NCI-H510A (cell line): Measurements from ENCODE around the gene RWDD3.

Source experiments
- DNase-seq: peaks from one replicate; lab custom pipeline; 2025; lab: John Stamatoyannopoulos, UW

Gene RWDD3

DNA sequence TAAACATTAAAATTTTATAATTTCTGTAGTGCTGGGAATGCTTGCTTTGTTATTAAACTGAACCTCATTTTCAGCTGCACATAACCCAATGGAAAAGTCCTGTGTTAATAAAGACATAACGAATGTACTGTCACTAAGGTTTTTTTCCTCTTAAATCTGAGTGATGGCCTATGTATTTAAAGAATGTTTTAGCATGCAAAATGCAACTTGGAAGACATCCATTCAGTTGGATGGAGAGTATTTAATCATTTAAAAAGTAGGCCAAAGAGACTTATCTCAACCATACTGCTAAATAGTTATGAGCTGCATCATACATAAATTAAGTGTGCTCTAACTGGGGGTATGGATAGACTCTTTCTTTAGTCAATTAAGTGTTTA, 48.5 kb downstream of the RWDD3 start:
- DNase-seq, result no peak

DNA sequence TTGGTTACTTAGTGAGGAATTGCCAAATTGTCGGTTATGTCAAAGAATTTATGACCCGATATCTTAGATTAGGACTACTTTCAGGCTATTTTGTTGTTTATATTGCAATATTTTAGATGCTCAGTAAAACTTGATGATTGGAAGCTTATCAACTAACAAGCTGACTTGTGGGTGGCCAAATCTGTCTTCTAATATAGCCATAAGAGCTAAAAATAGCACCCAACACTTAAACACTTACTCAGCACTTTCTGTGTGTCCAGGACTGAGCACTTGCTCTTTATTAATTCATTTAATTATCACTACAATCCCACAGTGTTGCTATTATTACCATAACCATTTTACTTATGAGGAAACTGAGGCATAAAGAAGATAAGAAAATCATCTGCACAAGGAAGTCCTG, 50.4 kb downstream of the RWDD3 start:
- no peak for DNase-seq

DNA sequence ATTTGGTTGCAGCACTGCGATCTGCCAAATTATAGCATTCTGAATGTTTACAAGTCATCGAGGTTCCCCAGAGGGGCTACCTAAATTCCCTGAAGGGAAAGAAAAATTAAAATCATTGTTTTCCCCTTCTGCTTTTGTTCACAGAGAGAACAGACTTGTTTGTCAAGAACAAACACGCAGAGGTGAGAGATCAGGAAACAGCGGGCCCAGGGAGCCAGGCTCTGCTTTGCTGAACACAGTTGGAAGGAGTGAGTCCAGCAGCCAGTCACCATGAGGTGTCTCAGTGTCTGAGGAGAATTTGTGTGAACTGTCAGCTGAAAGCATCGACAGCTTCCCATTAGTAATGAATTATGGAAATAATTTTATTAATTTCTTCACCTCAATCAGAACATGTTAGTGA, 52.5 kb downstream of the RWDD3 start:
- no peak for DNase-seq

DNA sequence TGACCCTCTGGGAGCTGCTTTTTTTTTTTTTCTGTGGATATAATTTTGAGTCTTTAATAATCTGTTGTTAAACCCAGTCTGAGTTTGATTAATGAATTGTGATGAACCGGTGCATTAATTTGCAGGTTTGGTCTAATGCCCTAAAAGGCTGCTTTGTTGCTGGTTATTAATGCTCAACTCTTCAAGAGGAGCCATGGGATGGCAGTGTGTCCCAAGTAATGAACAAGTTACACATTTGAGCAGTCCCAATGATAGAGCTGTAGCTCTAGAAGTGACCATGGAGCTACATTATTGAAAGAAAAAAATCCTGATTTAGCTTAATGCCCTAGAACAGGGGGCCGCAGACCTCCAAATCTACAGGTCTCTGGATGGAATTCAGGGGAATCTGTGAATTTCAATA, 53.1 kb downstream of the RWDD3 start:
- no peak for DNase-seq

DNA sequence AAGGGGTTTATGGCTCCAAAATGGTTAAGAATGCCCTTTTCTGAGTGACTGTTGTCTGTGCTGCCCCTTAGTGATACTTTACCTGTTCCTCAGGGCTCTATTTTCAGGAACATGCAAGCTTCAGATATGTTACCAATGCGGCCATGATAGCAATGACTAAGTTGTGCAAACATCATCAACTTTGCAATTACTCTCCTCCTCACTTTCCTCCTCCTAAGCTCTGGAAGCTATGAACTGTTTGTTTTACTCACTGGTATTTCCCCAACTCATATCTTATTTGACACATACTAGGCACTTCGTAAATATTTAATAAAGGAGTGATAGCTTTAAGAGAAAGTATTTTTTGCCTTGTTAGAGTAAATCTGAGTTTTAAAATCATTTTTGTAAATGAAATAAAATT, 53.8 kb downstream of the RWDD3 start:
- no peak for DNase-seq
